ENCODE measurements around the gene NPAS2.

Gene NPAS2

DNA sequence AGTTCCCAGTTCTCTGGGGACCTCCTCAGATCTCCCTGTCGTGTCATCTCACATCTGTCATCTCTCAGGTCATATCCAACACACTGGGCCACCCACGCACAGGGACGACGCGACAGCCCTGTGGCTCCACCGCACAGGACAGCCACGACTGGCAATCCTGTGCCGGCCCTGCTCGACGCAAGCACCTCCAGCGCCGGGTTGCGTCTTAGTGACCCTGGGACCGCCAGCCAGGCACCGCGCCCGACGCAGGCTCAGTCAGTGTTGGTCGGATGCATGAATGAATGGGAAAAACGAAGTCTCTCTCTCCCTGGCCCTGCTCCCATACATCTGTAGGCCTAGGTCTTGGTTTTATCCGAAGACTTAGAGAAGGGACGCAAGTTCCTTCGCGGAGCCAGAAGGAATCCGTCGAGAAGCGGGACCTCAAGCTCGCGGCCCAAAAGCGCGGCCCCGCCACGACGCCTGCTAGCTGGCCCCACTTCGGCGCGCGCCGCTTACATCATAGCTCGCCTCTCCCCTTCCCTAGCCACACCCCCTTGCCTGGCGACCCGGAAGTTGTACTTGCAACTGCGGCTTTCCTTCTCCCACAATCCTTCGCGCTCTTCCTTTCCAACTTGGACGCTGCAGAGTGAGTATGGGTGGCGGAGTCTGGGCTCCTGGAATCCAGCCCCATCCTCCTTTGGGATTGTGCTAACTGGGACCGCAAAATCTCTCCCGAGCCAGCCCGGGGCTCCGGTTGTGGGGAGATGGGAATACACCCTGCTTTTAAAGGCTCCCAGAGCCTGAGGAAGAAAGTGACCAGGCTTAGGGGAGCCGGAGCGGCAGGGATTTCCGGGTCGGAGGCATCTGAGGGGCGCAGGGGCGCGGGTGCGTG, 182.0 kb downstream of the NPAS2 start, which contains the start of gene RPL31:
Gene RPL31 (plus strand): TSS at position 599 of the 871 bp plus-strand sequence. CDS start 413 bp downstream, outside the sequence.
- in situ Hi-C loops (cut with HindIII; ENCODE audit: low sequenced_read_pairs), result no loop called here

DNA sequence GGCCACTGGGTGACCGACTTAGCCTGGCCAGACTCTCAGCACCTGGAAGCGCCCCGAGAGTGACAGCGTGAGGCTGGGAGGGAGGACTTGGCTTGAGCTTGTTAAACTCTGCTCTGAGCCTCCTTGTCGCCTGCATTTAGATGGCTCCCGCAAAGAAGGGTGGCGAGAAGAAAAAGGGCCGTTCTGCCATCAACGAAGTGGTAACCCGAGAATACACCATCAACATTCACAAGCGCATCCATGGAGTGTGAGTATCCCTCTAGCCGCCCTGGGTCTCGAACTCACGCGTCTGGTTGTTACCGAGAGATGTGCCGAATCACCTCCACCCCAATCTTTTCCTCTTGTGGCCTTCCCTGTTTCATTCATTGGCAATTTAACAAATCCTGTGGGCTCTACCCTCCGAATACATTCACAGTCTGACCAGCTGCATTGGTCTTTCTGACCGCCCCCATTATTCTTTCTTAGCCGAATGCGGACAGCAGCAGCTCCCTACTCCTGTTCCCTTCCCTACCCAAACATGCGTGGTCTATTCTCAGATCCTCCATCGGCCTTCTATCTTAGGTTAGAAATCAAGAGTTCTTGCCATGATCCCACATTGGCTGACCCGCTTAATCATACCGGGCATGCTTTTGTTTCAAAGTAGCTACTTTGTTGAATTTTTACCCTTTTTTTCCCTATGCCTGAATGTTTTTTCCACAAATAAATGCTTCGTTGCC, 182.8 kb downstream of the NPAS2 start:
- in situ Hi-C loops (cut with HindIII; ENCODE audit: low sequenced_read_pairs), result no loop called here

DNA sequence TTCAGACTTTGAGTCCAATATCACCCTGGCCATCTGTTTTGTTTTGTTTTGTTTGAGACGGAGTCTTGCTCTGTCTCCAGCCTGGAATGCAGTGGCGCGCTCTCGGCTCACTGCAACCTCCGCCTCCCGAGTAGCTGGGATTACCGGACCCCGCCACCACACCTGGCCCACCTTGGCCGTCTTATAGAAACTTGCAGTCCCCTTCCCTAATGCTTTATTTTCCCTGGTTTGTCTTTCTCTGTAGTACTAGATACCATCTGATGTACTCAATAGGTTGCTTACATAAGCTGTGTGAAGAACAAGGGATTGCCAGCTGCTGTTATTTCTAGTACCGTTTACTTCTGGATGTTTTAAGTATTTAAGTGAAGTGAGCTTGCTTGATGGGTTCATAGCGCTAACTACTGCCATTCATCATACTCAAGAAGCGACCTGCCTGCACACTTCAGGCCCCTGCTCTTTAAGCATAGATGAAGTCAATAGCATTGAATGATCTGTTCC, 183.4 kb downstream of the NPAS2 start:
- in situ Hi-C loops (cut with HindIII; ENCODE audit: low sequenced_read_pairs), result no loop called here

DNA sequence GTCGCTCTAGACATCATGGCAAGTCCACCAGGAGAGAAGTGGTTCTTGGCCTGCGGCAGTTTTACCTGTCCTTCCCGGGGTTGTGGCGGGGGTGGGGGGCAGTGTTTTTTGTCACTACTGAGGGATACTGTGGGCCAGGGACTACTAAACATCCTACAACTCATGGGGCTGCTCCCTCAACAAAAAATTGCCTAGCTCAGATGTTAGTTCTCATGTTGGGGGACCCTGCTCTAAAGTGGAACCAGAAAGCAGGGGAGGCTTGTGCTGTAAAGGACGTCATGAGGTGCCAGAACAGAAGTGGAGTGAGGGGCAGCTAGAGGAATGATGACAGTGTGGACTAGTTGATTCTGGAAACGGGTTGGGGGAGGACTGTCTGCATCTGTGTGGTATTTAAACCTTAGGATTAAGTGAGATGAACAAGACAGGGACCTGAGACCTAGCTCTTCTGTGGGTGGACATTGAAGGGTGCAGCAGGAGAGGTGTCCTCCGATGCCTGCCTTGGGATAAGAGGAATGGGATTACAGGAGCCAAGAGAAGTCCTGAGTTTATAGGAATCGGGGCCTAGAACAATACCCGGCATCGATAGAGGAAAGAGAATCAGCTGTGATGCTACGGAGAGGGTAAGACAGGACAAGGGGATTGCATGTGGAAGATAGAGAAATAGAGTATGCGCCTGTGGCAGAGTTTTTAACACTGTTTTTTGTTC, 184.8 kb downstream of the NPAS2 start:
- in situ Hi-C loops (cut with HindIII; ENCODE audit: low sequenced_read_pairs), result no loop called here

DNA sequence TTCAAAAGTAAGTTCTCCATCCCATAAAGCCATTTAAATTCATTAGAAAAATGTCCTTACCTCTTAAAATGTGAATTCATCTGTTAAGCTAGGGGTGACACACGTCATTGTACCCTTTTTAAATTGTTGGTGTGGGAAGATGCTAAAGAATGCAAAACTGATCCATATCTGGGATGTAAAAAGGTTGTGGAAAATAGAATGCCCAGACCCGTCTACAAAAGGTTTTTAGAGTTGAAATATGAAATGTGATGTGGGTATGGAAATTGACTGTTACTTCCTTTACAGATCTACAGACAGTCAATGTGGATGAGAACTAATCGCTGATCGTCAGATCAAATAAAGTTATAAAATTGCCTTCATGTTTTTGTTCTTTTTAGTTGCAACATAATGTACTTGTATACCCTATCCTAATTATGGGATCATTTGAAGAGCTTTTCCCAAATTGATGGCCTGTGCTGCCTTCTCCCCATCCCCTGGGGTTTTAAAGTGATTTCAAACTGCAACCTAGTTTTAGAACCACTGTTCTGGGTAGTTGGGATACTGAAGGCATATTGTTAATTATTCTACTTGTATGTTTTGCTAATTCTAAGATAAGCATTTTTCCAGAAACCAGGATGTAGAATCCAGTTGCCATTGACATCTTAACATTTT, 186.3 kb downstream of the NPAS2 start:
- in situ Hi-C loops (cut with HindIII; ENCODE audit: low sequenced_read_pairs), result no loop called here

DNA sequence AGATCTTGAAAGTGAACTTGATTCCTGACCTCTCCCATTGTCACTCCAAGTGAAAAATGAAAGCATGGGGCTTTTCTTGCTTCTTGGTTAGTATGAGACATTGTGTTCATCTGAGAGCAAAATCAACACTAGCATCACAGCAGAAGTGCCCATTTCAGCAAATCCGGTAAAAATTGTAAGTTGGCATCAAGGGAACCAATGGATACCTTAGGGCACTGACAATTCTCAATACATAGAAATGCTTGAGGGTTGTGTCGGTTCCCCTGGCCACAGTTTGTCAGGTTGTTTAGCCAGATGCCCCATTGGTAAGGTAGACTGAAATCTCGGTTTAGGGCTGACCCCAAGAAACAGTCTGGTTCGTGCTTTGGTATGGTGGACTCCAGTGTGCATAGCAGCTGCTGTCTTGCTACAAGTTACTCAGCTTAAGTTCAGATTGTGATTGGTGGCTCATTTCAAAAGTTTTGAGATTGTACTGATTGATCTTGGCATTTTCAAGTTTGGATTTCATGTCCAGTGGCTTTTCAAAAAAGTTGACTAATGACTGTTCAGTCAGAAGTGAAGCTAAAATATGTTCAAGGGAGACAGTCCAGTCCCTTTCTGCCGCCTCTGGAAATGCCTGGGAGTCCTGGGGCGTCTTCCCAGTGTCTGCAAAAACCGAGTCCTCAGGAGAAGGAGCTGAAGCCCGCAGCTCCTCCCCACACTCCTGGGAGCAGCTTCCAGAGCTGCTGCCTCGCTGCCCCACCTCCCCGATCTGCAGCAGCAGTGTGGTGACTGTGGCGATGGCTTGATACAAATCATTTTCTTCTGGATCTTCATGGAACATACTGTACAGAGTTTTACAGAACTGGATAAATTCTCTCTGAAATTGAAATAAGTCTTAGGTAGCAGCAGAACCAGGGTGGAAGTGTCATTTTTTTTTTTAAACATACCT, 187.7 kb downstream of the NPAS2 start:
- in situ Hi-C loops (cut with HindIII; ENCODE audit: low sequenced_read_pairs), result no loop called here

DNA sequence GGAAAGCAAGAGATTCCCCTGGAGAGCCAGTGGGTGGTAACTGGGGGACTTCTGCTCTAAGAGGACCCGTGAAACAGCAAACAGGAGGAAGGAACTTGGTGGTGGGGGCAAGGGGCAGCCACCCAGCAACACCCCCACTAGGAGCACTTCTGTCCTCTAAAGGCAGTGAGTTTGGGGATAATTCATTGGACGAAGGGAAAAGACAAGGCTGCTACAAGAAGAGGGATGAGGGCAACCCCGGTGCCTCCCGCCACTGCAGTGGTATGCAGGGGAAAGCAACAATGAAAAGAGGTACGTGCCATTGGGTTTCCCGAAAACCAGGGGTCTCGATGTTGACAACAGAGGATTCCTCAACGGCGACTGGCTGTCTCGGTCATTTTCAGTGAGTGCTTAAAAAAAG, 191.2 kb downstream of the NPAS2 start:
- in situ Hi-C loops (cut with HindIII; ENCODE audit: low sequenced_read_pairs), result no loop called here

DNA sequence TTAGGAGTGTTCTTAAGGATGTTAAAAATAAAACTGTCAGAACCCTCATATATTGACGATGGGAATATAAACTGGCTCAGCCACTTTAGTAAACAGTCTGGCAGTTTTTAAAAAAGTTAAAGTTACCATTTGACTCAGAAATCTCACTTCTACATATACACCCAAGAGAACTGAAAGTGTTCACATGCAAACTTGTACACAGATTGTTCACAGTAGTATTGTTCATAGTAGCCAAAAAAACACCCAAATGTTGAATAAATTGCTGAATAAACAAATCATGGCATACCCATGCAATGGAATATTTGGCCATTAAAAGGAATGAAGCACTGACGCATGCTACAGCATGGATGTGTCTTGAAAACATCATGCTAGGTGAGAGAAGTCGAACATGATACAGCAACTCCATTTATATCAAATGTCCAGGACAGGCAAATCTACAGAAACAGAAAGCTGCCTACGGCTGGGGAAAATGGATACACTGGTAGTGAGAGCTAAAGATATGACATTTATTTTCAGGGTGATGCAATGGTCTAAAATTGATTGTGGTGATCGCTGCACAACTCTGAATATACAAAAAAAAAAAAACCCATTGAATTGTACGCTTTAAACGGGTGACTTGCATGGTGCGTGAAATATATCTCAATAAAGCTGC, 192.2 kb downstream of the NPAS2 start:
- in situ Hi-C loops (cut with HindIII; ENCODE audit: low sequenced_read_pairs), result no loop called here

DNA sequence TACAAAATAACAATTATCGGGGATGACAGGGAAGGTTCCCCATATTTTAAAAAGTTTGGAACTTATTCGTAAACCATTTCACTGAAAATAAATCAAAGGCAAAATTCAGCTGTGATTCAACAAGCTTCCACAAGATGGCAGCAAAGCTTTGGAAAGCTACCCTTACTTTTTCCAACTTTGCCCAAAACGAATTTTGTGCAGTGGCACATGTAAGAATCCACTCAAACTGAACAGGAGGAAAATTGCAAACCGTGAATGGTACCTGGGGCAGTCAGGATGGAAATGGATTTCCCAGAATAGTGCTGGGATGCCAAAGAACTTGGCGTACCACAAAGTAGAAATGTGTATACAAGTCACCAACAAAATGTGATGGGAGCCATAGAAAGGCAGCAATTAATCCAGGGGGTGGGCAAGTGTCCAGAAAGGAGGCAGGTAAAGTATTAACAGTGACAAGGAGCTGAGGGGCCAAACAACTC, 192.8 kb downstream of the NPAS2 start:
- in situ Hi-C loops (cut with HindIII; ENCODE audit: low sequenced_read_pairs), result no loop called here

DNA sequence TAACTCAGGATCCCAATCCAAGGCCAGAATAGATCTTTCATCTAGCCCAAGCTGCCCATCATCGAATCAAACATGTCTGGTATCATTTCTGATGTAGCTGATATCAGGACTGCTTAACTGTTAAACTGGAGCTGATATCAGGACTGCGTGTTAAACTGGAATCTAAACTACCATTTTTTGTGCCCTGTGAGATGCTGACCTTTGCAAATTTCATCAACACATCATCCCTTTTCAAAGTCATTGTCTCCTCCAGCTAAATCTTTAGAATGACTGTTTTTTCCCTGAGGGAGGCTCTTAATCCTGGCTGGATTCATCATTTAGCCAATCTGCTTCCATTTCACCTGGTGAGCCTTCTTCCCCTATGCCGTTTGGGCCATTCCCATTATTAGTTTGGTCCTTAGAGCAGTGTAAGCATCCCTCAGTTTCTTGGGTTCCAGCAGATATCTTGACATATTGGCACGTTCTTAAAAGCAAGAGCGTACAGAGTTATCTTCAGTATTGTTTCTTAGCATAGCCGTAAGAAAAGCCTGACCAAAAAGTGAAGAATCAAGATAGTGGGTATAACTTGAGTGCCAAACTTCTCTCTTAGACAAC, 194.4 kb downstream of the NPAS2 start:
- in situ Hi-C loops (cut with HindIII; ENCODE audit: low sequenced_read_pairs), result no loop called here

DNA sequence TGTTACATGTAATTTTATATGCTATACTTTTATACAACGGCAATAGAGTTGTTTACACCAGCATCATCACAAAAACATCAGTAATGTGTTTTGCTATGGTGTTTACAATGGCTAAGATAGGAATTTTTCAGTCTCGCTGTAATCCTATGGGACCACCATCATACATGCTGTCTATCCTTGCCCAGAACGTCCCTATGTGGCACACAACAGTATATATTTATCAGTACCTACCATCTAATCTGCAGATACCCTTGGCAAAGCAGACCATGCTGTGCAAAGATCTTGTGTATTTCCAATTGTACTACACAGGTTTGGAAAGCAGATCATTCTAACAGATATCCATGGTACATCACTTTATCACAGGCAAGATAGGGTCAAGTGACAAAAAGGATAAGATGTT, 197.4 kb downstream of the NPAS2 start:
- in situ Hi-C loops (cut with HindIII; ENCODE audit: low sequenced_read_pairs), result no loop called here

DNA sequence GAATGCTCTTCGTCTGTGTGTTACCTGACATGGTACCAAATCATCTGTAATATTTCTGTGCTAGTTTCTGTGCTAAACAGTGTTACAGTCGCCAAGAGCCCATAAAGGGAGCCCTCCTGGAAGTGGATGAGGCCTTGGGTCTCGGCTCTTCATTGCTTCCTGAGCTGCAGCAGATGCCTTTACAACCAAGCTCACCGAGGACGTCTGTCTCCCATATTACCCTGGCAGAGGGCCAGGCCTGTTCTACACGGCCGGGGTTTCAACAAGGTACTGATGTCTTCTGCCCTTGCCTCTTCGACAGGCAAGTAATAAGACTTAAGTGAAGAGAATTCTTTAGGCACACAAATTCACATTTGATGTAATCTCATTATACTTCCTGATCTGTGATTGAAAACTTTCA, 199.0 kb downstream of the NPAS2 start:
- in situ Hi-C loops (cut with HindIII; ENCODE audit: low sequenced_read_pairs), result no loop called here

DNA sequence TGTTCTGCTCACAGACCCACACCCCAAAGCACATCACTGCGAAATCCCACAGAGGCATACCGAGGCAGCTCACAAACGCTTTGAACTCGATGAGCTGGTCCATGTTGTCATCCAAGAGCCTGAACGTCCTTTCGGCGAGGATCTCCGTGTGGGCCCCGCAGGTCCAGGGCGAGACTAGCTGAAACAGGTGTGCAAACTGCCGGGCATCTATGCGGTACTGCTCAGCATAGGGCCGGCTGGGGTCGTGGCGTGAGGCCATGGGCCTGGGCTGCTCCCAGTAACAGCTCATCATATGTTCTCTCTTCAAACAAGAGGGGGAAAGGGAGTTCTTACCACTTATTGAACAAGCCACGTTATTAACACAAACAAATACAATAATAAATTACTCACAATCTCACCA, 202.3 kb downstream of the NPAS2 start:
- in situ Hi-C loops (cut with HindIII; ENCODE audit: low sequenced_read_pairs), result no loop called here

DNA sequence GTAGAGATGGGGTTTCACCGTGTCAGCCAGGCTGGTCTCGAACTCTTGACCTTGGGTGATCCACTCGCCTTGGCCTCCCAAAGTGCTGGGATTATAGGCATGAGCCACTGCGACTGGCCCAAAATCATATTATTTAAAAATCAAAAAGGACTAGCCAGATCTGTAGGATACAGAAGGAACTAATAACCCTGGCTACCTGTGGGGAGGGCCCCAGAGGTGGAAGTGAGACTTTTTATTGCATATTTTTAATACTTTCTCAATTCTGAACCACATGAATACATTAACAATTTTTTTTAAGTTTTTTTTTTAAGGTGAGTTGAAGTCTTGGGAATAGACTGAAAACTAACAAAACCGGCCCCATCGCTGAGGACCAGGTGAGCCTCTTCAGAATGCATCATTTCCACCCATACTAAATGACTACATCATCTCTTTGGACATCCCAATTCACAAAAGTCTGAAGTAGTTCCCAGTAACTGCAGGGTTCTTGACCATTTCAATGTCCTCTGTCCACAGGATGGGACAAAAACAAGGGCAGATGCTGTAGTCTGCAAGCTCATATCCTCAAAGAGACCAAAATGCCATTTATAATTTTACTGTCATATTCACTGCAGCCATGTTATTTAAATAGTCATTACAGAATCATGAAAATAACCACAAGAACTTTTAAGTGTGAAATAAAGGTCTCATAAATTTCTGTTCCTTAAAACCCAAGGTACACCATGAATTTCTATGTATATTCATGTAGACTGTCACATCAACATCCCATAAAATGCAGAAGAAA, 203.6 kb downstream of the NPAS2 start:
- in situ Hi-C loops (cut with HindIII; ENCODE audit: low sequenced_read_pairs), result no loop called here

DNA sequence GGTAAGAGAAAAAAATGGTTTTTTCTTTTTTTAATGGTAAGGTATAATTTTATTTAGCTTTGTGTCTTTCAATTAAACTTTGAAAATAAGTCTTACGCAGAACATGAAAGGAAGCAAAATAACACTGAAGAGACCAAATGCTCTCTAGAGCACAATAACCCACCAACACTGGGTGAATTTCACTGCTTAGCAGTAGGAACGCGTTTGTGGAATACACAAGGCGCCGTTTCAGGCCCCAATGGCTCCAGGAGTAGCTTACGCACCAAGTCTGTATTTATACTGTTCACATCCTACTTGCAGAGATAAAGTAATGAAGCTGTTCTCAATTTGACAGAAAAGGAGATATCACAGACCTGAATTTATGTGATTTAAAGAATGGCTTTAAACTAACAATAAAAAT, 205.6 kb downstream of the NPAS2 start:
- in situ Hi-C loops (cut with HindIII; ENCODE audit: low sequenced_read_pairs), result loop anchor here (5.0 kb wide), 1 partner anchor 177 kb away; no protein-coding TSS in a partner anchor

DNA sequence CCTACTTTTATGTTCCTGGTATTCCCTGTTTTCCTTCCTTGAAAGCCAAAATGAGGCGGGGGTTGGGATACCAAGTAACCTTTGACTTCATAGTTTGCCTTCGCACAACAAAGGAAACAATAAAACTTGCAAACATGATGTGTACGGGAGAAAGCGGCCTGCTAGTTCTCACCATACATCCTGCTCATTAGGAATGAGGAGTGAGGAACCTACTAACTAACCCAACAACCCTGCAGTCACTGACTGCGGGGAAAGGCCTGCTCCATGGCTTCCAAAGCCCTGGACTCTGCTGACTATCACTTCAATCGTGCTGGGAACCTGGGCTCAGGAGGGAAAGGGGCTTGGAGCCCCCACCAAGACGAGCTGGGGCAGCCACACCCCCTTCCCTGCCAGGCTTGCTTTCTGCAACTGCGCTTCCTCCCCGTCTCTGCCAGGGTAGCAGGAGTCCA, 206.3 kb downstream of the NPAS2 start:
- in situ Hi-C loops (cut with HindIII; ENCODE audit: low sequenced_read_pairs), result loop anchor here (5.0 kb wide), 1 partner anchor 176 kb away; no protein-coding TSS in a partner anchor

DNA sequence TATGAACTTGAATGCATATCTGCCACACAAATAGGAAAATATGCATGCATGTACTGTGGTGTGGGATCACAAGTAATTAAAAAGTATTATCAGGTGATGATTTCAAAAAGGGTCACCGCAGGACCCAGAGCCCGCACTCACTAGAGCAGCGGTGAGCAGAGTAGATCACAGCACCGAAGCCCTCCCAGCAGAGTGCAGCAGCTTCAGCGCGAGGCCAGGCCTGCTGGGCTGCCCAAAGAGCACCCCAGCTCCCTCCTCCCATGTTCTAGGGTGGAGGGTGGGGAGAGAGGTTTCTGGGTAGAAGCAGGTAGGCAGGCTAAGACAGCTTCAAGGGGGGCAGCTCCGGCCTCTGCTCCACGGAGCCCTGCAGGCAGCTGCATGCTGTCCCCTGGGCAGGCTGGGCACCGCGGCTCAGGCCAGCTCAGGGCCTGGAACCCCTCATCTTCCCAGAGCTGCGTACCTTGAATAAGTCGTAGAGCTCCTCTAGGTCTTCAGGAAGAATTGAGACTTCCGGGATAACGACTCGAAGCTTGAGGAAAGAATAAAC, 207.1 kb downstream of the NPAS2 start:
- in situ Hi-C loops (cut with HindIII; ENCODE audit: low sequenced_read_pairs), result loop anchor here (5.0 kb wide), 1 partner anchor 175 kb away; no protein-coding TSS in a partner anchor
